Erythroblast (primary cell): ENCODE measurements around the gene FNDC8.
"Not testable (repeated sequence)": the region's sequence is repeated elsewhere in the genome, so short reads cannot be mapped to it uniquely, and the experiment has no call there.

Experiments
- DNase-seq, 2 experiments: peaks; one replicate each; lab custom pipeline; 2025; lab: John Stamatoyannopoulos, UW
- GATA1 ChIP-seq: IDR thresholded peaks from 2 replicates; pipeline ENCODE4 v1.6.1; 2011; ENCODE audit warnings: low read depth, mild to moderate bottlenecking, control low read depth, low read length, moderate library complexity
- POLR2A ChIP-seq: IDR thresholded peaks from 2 replicates; pipeline ENCODE4 v1.6.1; 2011; ENCODE audit warnings: mild to moderate bottlenecking, low read length

FNDC8 gene

DNA sequence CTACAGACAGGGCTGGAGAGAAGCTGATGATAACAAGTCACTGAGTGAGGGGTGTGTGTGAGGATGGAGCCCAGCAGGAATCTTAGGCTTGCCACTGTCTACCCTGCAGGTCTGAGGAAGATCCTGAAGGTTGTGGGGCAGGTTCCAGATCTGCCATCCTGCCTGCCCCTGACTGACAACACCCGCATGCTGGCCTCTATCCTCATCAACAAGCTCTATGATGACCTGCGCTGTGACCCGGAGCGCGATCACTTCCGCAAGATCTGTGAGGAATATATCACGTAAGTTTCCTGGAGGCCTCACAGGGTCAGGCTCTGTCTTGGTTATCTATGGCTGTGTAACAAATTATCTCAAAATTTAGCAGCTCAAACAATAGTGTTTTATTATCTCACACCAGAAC is 42.5 kb downstream of the FNDC8 start:
- no peak for DNase-seq

GRCh38 chr17:35164716-35165115 is 43.3 kb downstream of the FNDC8 start:
- TF ChIP-seq GATA1 (no peak), POLR2A (no peak)
- DNase-seq: no peak

More for the DNA sequence above, 42.5 kb downstream of the FNDC8 start:
- TF ChIP-seq GATA1: no peak
- TF ChIP-seq POLR2A: no peak

GRCh38 chr17:35166526-35166925 is 45.1 kb downstream of the FNDC8 start:
- no peak for DNase-seq
- TF ChIP-seq POLR2A: no peak
- TF ChIP-seq GATA1: no peak

DNA sequence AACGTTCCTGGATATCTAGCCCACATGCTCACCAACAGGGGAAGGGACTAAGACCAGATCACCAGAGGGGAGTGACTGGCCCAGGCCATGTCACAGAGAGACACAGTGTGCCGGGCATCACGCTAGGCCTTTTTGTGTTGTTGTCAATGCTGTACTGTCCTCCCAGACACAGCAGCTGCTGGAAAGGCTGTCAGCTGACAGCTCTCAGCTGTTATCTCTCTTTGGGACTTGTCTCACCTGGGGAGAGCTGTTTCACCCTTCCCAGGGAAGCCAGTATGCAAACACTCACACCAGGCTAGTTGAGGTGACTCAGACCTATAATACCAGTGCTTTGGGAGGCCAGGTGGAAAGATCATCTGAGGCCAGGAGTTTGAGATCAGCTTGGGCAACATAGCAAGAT is 45.6 kb downstream of the FNDC8 start:
- no peak for DNase-seq
- no peak for TF ChIP-seq GATA1
- TF ChIP-seq POLR2A: no peak

- no peak for DNase-seq
- TF ChIP-seq GATA1 (no peak), POLR2A (no peak)
Measured at GRCh38 chr17:35167666-35168065, 46.3 kb downstream of the FNDC8 start.

- TF ChIP-seq POLR2A (no peak), GATA1 (no peak)
- DNase-seq: no peak
Measured at GRCh38 chr17:35169835-35170363, 48.5 kb downstream of the FNDC8 start.

DNA sequence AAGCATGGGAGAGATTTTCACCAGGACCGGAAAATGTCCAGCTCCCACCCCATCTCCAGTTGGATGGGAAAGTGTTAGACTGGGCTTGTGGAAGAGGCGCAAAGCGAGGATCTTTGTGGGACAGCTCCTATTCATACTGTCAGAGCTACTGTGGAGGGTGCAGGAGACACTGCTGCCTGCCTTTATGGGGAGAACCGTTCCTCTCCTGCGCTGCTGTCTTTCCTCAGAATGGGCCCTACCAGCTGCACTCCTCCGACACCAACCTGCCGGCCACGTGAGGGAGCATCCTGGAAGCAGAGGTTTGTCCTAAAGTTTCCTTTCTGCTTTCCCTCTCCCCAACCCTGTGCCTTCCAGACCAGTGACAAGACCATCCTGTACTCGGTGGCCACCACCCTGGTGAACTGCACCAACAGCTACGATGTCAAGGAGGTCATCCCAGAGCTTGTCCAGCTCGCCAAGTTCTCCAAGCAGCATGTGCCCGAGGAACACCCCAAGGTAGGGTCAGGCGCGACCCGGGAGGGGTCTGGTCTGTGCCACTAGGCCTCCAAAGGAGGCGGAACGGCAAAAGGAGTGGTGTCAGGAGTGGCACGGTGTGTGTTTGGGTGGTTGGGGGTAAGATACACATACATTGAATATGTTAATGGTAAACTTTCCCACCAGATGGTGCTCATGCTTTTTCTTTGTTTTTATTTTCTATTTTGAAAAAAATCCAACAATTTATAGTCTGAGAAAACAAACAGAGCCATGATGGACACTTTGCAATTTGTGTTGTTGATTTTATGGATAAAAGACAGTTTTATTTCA is 49.8 kb downstream of the FNDC8 start:
- DNase-seq: peak in 1 of 2 experiments; percentile 12
- TF ChIP-seq POLR2A: no peak
- TF ChIP-seq GATA1: no peak

DNA sequence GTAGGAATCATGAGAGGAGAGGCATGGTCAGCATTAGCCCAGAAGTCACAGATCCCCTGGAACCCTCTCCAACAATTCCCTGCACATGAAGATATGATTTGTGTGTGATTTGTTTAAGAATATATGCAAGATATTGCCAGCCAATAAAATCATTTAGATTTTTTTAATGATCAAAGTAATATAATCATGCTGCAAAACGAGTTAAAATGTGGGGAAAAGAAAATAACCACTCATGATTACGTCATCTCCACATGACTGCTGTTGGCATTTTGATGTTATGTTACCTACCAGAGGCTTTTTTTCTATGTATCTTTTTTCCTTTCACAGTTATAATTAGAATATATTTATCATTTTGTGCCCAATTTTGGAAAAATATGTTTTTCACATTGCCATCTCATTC is 50.4 kb downstream of the FNDC8 start:
- TF ChIP-seq POLR2A (no peak), GATA1 (no peak)
- no peak for DNase-seq

GRCh38 chr17:35172321-35172720 is 50.9 kb downstream of the FNDC8 start:
- not testable (repeated sequence) for DNase-seq

DNA sequence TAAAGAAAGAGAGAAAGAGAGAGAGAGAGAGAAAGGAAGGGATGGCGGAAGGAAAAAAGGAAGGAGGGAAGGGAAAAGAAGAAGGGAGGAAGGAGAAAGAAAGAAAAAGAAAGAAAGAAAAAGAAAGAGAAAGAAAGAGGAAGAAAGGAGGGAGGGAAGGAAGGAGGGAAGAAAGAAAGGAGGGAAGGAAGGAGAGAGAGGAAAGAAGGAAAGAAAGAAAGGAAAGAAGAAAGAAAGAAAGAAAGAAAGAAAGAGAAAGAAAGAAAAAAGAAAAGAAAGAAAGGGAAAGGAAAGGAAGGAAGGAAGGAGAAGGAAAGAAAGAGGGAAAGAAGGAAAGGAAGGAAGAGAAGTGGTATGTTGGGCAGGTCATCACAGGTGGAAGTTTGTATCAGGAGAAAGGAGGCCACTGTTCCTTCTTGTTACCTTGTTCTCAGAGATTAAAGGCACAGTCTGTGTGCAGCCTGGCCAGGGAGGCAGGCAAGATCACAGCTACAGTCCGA is 53.5 kb downstream of the FNDC8 start:
- DNase-seq: no peak
- TF ChIP-seq POLR2A (no peak), GATA1 (no peak)

DNA sequence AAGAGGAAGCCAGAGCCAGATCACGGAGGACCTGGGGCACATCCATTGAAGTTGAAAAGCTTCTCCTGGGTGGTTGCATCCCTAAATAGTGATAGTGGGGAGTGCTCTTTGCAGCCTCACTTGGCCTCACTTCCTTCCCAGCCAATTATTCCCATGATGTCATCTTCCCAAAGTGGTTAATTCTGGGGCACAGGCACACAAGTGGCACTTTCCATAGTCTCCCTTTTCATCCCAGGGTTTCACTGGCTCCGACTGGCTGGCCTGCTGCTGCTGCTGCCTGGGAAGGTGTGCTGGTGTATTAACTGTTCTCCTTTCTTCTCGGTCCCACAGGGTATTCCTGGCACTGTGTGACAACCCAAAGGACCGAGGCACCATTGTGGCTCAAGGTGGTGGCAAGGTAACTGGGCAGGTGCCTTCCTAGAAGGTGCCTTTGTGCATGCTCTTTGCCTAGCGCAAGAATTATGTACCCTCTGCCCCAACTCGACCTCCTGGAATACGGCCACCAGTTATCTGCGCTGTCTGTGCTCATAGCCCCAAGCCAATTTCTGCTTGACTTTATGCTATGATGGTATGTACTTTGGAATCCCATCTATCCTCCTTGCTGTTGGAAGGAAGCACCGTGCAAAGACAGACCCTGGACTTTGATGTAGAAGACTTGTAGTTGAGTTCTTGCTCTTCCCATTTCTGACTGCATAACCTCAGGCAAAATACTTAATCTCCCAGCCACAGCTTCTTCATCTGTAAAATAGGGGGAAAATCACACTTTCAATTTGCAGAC is 54.4 kb downstream of the FNDC8 start:
- TF ChIP-seq GATA1: no peak
- TF ChIP-seq POLR2A: no peak
- DNase-seq: no peak

DNA sequence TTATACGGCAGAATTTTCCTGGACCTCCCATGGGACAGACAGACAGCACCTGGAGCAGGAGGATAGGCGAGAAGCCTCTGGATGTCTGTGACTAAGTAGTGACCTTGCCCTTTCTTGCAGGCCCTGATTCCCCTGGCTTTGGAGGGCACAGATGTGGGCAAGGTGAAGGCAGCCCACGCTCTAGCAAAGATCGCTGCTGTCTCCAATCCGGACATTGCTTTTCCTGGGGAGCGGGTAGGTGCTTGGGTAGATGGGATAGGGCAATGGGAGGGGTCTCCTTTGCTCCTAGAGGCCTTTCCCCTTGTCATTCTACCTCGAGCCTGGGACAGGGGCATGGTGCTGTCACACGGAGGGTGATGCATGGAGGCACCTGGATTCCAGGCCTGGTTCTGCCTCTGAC is 55.5 kb downstream of the FNDC8 start:
- TF ChIP-seq POLR2A: no peak
- TF ChIP-seq GATA1: no peak
- no peak for DNase-seq

DNA sequence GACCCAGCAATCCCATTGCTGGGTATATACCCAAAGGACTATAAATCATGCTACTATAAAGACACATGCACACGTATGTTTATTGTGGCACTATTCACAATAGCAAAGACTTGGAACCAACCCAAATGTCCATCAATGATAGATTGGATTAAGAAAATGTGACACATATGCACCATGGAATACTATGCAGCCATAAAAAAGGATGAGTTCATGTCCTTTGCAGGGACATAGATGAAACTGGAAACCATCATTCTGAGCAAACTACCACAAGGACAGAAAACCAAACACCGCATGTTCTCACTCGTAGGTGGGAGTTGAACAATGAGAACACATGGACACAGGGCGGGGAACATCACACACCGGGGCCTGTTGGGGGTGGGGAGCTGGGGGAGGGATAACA is 58.0 kb downstream of the FNDC8 start:
- not testable (repeated sequence) for DNase-seq
